ENCODE results near the gene COL4A2.

DNA sequence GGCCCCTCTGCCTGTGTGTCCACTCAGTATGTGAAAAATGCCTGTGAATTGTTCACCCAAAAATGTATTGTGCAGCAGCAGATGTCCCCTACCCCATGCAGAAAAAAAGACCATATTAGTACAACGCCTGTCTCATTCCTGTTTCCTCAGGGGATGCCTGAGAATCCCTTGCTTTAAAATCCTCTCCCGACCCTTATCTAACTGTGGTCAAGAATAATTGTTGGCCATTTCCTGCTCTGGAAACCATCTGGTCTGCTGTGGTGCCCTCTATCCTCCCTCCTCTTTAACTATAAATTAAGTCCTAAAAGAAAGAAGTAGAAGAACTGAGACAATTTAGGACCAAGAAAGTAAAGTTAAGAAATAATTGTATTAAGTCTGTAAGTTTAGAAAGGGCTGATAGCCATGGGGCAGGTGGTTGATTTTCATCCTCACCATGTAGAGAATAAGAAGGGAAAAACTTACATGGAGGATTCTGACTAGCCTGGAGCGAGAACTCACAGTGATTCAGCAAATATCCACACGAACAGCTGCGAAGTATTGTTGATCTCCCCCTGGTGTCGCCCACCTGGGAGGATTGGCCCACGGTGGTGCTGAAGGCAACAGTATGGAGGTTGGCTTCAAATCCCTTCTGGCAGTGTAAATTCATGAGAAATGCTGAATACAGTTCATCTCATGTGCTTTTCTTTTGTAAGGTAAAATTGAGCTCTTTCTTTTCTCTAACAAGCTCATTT lies 85.6 kb downstream of the COL4A2 start:
- TF ChIP-seq, protein P1, sequence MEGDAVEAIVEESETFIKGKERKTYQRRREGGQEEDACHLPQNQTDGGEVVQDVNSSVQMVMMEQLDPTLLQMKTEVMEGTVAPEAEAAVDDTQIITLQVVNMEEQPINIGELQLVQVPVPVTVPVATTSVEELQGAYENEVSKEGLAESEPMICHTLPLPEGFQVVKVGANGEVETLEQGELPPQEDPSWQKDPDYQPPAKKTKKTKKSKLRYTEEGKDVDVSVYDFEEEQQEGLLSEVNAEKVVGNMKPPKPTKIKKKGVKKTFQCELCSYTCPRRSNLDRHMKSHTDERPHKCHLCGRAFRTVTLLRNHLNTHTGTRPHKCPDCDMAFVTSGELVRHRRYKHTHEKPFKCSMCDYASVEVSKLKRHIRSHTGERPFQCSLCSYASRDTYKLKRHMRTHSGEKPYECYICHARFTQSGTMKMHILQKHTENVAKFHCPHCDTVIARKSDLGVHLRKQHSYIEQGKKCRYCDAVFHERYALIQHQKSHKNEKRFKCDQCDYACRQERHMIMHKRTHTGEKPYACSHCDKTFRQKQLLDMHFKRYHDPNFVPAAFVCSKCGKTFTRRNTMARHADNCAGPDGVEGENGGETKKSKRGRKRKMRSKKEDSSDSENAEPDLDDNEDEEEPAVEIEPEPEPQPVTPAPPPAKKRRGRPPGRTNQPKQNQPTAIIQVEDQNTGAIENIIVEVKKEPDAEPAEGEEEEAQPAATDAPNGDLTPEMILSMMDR (conservative IDR thresholded peaks at IDR 0.05; ENCODE audit: low read length): no peak
- TF ChIP-seq EZH2phosphoT487 (IDR thresholded peaks at IDR 0.05; ENCODE audit: borderline replicate concordance): no peak
